HG03469 (cell line): ENCODE data around the gene GIGYF1.
A peak's percentile ranks its signal among the peaks of the same experiment; 100 is the strongest.
"Not testable (repeated sequence)": the region's sequence is repeated elsewhere in the genome, so short reads cannot be mapped to it uniquely, and the experiment has no call there.

Experiments
- ATAC-seq: cut with Tn5 transposase; IDR thresholded peaks from one replicate; pipeline ENCODE4 v1.9.1; 2021; ENCODE audit warnings: mild to moderate bottlenecking, moderate library complexity, moderate number of reproducible peaks; ENCODE audit not compliant: unreplicated experiment

Gene GIGYF1

DNA sequence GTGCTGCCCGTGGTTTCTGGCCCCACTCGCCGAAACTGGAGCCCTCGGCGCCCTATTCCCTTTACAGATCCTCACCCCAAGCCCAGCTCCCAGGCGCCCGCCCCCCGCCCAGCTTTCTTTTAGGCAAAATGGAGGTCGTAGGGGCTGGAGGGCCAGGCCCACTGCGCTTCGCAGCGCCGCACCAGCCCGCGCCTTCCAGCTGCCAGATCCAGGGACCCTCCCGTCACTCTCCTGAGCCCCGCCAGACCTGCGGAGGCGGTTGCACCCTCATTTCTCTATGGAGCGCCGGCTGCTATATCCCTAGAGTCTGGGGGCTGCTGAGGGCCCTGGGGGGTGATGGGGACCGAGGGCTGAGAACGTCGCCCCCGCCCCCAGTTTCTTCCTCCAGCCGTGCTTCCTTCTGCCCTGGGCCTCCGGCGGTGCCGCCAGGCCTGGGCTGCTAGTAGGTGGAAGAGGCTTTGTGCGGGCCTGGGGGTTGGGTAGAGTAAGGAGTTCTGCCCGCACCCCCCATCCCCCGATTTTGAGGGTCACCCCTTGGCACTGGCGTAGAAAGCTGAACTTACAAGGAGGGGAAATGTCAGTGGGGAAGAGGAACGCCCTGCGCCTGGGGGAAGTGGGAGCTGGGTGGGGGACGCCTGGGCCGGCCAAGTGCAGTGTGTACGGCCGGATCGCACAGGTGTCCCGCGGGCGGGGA is 19.5 kb downstream of the GIGYF1 start:
- ATAC-seq: no peak

DNA sequence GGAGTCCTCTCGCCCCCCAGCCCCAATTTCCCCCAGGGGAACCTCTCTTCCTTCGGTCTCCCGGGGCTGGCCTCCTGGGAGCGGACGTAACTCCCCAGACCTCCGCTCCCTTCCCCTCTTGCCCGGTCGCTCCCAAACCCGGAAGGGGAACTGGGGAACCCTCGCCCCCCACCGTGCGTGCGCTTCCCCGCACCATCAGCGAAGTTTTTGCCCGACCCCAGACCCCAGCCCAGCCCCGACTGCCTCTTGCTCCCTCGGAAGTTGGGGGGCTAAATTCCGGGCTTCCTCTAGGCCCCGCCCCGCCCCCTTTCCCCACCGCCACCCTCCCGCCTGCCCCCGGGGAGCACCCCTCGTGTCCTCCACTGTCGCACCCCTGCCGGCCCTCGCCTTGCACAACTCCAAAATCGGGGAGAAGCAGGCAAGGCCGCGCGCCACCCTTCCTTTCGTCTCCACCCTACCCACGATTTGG is 20.1 kb downstream of the GIGYF1 start:
- no peak for ATAC-seq

DNA sequence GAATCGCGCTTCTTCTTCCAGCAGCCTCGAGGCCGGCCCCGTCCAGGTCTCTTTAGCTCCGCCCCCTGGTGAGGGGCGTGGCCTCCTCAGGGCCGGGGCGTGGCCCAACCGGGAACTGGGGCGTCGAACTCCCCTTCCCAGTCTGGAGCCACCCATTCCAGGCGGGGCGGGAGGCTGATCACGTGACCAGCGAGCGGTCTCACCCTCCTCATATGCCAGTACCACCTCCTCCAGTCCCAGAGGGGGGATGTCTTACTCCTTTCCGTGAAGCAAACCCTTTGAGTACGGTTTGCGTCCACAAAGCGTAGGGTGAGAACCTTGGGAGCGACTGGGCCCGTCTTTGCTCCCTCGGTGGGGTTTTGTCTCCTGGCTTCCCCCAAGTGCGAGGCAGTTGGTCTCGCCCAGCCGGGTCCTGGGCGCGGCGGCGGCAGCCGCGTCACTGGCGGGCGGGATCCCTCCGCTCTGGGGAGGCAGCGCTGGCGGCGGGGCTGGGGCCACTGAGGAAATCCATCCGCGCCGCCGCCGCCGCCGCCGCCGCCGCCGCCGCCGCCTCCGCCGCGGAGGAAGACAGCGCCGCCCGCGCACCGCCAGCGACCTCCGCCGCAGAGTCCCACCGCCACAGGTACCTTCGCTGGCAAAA is 20.6 kb downstream of the GIGYF1 start, which contains the start of gene GNB2:
Gene GNB2 (plus strand): TSS at position 439 of the 640 bp plus-strand sequence. CDS start 2,526 bp downstream, outside the sequence.
- ATAC-seq: peak; percentile 36

DNA sequence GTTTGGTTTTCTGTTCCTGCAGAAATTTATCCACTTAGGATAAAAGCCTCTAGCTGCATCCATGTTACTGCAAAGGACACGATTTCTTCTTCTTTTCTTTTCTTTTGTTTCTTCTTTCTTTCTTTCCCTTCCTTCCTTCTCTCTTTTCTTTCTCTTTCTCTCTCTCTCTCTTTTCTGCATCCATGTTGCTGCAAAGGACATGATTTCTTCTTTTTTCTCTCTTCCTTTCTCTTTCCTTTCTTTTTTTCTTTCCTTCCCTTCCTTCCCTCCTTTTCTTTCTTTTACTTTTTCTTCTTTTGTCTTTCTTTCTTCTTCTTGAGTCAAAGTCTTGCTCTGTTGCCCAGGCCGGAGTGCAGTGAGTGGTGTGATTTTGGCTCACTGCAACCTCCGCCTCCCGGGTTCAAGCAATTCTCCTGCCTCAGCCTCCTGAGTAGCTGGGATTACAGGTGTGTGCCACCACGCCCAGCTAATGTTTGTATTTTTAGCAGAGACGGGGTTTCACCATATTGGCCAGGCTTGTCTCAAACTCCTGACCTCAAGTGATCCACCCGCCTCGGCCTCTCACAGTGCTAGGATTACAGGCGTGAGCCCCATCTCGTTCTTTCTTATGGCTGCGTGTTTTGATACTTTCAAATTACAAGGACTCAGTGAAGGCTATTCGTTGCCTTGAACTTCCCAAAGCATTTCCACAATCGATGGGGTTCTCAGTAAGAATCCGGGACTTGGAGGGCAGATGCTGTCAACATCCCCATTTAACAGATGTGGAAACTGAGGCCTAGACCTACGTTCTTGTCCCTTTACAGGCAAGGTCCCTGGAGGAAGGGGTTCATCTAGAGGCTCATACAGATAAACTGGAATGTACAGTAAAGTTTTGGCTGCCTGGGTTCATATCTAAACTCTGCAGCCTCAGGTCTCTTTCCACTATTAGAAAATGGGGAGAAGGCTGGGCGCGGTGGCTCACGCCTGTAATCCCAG is 22.4 kb downstream of the GIGYF1 start:
- no peak for ATAC-seq

GRCh38 chr7:100670074-100670473 is 24.0 kb downstream of the GIGYF1 start:
- no peak for ATAC-seq

DNA sequence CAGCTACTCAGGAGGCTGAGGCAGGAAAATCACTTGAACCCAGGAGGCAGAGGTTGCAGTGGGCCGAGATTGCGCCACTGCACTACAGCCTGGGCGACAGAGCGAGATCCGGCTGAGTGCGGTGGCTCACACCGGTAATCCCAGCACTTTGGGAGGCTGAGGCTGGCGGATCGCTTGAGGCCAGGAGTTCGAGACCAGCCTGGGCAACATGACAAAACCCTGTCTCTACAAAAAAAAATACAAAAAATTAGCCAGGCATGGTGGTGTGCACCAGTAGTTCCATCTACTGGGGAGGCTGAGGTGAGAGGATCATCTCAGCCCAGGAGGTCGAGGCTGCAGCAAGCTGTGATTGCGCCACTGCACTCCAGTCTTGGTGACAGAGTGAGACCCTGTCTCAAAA is 24.9 kb downstream of the GIGYF1 start:
- ATAC-seq: not testable (repeated sequence)

DNA sequence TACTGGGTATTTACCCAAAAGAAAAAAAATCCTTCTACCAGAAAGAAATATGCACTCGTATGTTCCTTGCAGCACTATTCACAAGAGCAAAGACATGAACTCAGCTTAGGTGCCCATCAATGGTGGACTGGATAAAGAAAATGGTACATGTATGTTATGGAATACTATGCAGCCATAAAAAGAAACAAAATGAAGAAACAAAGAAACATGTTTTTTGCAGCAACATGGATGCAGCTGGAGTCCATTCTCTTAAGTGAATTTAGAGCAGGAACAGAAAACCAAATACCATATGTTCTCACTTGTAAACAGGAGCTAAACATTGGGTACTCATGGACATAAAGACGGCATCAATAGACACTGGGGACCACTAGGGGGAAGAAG is 26.0 kb downstream of the GIGYF1 start:
- ATAC-seq: no peak

DNA sequence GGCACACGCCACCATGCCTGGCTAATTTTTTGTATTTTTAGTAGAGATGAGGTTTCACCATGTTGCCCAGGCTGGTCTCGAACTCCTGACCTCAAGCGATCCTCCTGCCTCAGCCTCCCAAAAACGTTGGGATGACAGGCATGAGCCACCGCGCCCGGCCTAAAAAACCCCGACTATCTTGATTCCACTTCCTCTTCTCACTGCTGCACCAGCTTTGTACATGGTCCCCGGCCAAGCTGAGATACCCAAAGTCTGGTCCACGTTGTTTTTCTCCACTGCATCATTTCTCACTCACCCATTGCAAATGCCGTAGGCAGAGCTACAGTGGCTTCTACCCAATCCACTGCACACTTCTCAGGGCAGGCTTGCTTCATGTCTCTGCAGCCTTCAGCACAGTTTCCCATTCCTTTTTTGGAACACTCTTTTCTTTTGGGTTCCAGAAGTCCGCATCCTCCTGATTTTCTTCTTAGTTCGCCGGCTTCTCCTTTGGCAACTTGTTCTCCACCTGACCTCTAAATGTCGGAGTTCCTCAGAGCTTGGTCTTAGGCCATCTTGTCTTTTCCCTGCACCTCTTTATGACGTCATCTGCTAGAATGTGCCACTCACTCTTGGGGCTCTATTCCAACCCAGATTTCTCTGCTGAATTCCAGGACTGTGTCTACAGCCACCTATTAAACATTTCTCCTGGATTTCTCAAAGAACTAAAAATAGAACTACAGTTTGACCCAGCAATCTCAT is 26.6 kb downstream of the GIGYF1 start:
- no peak for ATAC-seq

- ATAC-seq: no peak
These were observed 28.8 kb downstream of the GIGYF1 start for GRCh38 chr7:100665168-100665726.

GRCh38 chr7:100662194-100662776 is 31.8 kb downstream of the GIGYF1 start:
- not testable (repeated sequence) for ATAC-seq

- ATAC-seq: no peak
These were observed 38.0 kb downstream of the GIGYF1 start, which contains the start of gene ACTL6B for GRCh38 chr7:100655908-100656674. Gene ACTL6B (minus strand): TSS chr7:100656448. CDS start chr7:100656354, 94 bp downstream.

DNA sequence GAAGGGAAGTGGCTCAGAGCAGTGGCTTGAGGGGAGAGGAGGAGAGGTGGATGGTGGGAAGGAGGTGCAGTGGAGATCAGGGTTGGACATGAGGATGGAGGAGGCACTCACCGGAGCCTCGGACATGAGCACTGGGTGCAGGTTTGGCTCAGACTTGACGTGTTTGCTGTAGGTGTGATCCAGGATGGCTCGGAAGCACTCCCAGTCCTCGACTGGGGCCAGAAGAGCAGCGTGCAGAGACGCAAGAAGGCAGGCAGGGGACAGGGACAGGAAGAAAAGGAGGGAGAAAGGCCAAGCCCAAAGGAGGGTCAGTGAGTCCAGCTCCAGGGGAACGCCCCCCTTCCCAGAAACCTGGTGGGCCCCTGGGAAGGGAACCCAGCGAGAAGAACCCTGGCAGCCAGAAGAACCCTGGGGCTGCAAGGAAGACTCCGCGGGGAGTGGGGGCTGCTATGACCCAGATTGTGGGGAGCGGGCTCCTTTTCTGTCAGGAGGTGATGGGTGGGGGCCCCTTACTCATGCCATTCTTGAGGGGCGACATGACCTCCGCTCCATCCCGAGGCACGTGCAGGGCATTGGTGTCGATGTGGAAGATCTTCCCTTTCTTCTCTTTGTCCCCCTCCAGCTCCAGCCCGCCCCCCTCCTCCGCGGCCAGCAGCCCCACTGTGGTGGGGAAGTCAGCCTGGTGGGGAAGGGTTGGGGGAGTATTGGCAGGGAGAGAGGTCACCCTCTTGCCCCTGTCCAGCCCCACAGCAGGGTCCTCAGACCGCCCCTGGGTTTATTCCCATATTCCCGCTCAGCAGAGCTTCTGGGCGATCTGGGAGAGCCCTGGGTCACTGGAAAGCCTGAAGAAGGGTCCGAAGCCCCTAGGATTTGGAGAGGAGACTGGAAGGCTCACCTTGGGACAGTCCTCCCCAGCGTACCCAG is 38.9 kb downstream of the GIGYF1 start:
- ATAC-seq: no peak

DNA sequence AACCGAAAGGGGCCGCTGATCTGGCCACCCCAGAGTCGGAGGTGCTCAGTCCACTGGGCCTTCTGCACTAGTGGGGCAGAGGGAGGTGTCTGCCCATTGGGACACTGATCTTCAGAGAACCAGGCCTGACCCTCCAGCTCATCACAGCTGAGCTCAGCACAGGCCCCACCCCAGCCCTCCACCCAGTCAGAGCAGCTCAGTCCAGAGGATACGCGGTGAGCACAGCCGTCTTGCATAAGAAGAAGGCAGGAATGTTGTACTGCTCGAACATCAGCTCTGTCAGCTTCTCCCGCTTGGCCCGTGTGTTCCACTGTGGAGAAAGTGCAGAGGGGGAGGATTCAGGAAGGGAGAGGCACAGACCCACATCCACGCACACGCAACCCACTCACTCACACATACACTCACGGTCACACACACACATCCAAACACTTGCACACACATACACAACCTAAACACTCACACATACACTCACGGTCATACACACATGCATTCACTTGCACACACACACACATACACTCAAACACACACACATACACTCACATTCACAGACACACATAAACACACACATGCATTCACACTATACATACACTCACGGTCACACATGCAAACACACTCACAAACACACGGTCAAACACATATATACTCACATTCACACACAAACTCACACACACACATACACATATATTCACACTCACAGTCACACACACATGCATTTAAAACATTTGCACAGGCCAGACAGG is 44.1 kb downstream of the GIGYF1 start:
- ATAC-seq: no peak

DNA sequence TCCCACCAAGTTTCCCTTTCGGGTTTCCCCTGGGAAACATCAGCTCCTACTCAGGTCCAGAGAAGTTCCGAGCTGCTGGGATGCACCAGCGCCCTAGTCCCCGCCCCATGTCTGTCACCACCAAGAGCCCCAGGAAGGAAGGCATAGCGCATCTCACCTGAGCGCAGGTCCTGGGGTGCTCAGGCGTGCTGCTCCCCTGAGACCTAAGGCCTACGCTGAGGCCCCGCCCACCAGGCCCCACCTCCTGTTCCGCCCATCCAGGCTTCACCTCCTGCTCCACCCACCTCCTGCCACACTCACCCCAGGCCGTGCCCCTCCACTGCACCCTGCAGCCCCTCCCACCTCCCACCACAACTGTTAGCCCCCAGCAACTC is 51.5 kb downstream of the GIGYF1 start:
- no peak for ATAC-seq

DNA sequence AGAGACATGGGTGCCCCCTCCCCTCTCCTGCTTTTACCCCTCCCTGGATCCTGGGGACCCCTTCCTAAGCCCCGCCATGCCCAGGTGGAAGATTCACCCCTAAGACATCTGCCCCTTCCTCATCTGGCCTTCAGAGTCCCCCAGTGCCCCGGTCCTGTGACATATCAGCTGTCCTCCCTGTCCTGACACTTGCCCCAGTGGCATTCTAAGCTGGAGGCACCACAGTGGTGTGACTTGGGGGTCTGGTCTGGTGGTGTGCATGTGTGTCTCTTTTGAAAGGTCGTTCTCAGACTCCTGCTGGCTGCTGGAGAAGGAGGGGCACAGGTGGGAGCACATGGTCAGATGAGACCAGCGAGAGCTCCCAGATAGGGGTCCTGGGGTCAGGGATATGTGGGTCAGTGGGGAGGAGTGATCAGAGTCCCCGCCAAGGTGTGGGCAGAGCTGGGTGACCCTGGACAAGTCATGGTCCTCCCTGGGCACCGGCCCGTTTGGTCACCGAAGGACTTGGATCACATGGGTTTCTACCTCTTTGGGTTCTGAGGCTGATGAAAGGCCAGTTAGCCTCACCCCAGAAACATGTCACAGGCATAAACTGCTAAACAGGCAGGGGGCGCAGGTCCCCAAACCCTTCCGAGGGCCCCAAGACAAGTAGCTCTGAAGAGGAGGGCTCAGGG is 52.1 kb downstream of the GIGYF1 start:
- ATAC-seq: no peak

DNA sequence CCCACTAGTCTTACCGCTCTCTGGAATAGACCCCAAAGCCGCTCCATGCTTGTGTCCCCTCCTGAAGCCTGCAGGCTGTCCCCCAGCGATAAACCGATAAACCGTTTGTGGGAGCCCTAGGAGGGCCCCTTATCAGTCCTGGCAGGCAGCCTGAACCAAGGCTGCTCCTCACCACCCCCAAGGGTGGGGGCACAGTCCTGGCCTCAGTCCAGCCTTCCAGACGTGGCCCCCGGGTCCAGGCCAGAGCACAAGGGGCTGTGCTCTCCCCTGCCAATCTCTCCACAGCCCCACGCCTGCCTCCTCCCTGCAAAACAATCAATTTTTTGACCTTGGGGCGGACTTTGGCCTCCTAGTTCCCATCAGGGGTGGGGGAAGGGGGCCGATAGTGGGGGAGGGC is 52.6 kb downstream of the GIGYF1 start, which contains the start of gene TFR2:
Gene TFR2 (minus strand): TSS at position 90 of the 397 bp plus-strand sequence. CDS start 43 bp downstream, at position 47.
- no peak for ATAC-seq
